Neuronal stem cell (in vitro differentiated cells): Measurements from ENCODE around the gene GRK1.
"Not testable (repeated sequence)": the region's sequence is repeated elsewhere in the genome, so short reads cannot be mapped to it uniquely, and the experiment has no call there.

ENCODE experiments used
- DNase-seq: peaks from one replicate; pipeline ENCODE4 v3.0.0-alpha.2; 2013; ENCODE audit warnings: low spot score
- H2AFZ ChIP-seq: one replicate; pipeline ENCODE4 v1.6.1; 2013; ENCODE audit warnings: mild to moderate bottlenecking, low read length, inconsistent platforms
- H2AK5ac ChIP-seq: 2 replicates; pipeline ENCODE4 v1.6.1; 2013; ENCODE audit warnings: low read depth, mild to moderate bottlenecking, inconsistent platforms, low read length, moderate library complexity, mixed read lengths
- H2BK120ac ChIP-seq: 2 replicates; pipeline ENCODE4 v1.6.1; 2013; ENCODE audit warnings: low read depth, mild to moderate bottlenecking, inconsistent platforms, low read length, moderate library complexity, mixed read lengths
- H2BK12ac ChIP-seq: one replicate; pipeline ENCODE4 v1.6.1; 2013; ENCODE audit warnings: low read length, inconsistent platforms
- H2BK15ac ChIP-seq: 2 replicates; pipeline ENCODE4 v1.6.1; 2013; ENCODE audit warnings: mild to moderate bottlenecking, low read length, inconsistent platforms, mixed read lengths
- H2BK5ac ChIP-seq: one replicate; pipeline ENCODE4 v1.6.1; 2013; ENCODE audit warnings: inconsistent platforms, mild to moderate bottlenecking, low read length, moderate library complexity
- H3K14ac ChIP-seq: one replicate; pipeline ENCODE4 v1.6.1; 2013; ENCODE audit warnings: low read length, inconsistent platforms
- H3K18ac ChIP-seq: 2 replicates; pipeline ENCODE4 v1.6.1; 2013; ENCODE audit warnings: low read length, inconsistent platforms
- H3K23ac ChIP-seq: 2 replicates; pipeline ENCODE4 v1.6.1; 2013; ENCODE audit warnings: low read depth, mild to moderate bottlenecking, mixed read lengths, low read length, inconsistent platforms; ENCODE audit not compliant: poor library complexity
- H3K27ac ChIP-seq: replicated peaks from 3 replicates; pipeline ENCODE4 v1.5.1; 2013; ENCODE audit warnings: low read length, inconsistent platforms
- H3K27me3 ChIP-seq, 3 experiments: 2 replicates each; pipeline ENCODE4 v1.6.1; 2013; ENCODE audit warnings: low read length in 3 of 3, mild to moderate bottlenecking in 2 of 3, inconsistent platforms in 1 of 3, low read depth in 1 of 3, mixed read lengths in 1 of 3, moderate library complexity in 1 of 3; ENCODE audit not compliant: control insufficient read depth in 3 of 3, insufficient read depth in 3 of 3
- H3K36me3 ChIP-seq, 2 donors: replicated peaks in 1 of 2; 2 replicates each; pipeline ENCODE4 v1.6.1; 2013; ENCODE audit warnings: low read length in 2 of 2; ENCODE audit not compliant: control insufficient read depth in 2 of 2, insufficient read depth in 2 of 2
- H3K4ac ChIP-seq: 2 replicates; pipeline ENCODE4 v1.6.1; 2013; ENCODE audit warnings: inconsistent platforms, mild to moderate bottlenecking, low read length, moderate library complexity
- H3K4me1 ChIP-seq, 2 donors: 1 replicate in 1 of 2; 2 replicates in 1 of 2; pipeline ENCODE4 v1.6.1; 2013; ENCODE audit warnings: low read length in 2 of 2, low read depth in 1 of 2; ENCODE audit not compliant: control insufficient read depth in 2 of 2, insufficient read depth in 1 of 2
- H3K4me2 ChIP-seq: one replicate; pipeline ENCODE4 v1.6.1; 2013; ENCODE audit warnings: mild to moderate bottlenecking, low read length, inconsistent platforms; ENCODE audit not compliant: insufficient read depth, poor library complexity, severe bottlenecking
- H3K4me3 ChIP-seq, 2 donors: 2 replicates each; pipeline ENCODE4 v1.5.1; 2013; ENCODE audit warnings: low read length in 2 of 2, mild to moderate bottlenecking in 2 of 2, inconsistent platforms in 1 of 2, moderate library complexity in 1 of 2
- H3K79me1 ChIP-seq: one replicate; pipeline ENCODE4 v1.6.1; 2013; ENCODE audit warnings: low read depth, mild to moderate bottlenecking, inconsistent platforms, low read length, moderate library complexity
- H3K9ac ChIP-seq: one replicate; pipeline ENCODE4 v1.6.1; 2013; ENCODE audit warnings: mild to moderate bottlenecking, low read depth, low read length, inconsistent platforms; ENCODE audit not compliant: poor library complexity
- H3K9me3 ChIP-seq, 2 donors: replicated peaks in 1 of 2; 2 replicates each; pipeline versions ENCODE3 to v1.6.1; 2013; ENCODE audit warnings: low read length in 2 of 2, mild to moderate bottlenecking in 2 of 2, inconsistent platforms in 1 of 2, low read depth in 1 of 2, mixed read lengths in 1 of 2, moderate library complexity in 1 of 2; ENCODE audit not compliant: control insufficient read depth in 2 of 2, insufficient read depth in 1 of 2
- H4K8ac ChIP-seq: one replicate; pipeline ENCODE4 v1.6.1; 2013; ENCODE audit warnings: low read depth, mild to moderate bottlenecking, inconsistent platforms, low read length, moderate library complexity
- H4K91ac ChIP-seq: one replicate; pipeline ENCODE4 v1.6.1; 2013; ENCODE audit warnings: low read length, low read depth, mild to moderate bottlenecking, inconsistent platforms; ENCODE audit not compliant: poor library complexity
- WGBS, 2 donors: extraction: QIAGEN DNeasy Blood & Tissue Kit; methylation state at CpG; one replicate each; pipeline ENCODE4 v1.1.7; 2013; ENCODE audit warnings: missing lambda C conversion rate in 2 of 2, mixed read lengths in 1 of 2; ENCODE audit not compliant: insufficient read length in 2 of 2, insufficient replicate concordance in 1 of 2; ENCODE audit errors: extremely low coverage in 2 of 2; 5-methylcytosine and 5-hydroxymethylcytosine counted together

The GRK1 gene

GRCh38 chr13:113621046-113621445, 46.0 kb upstream of the GRK1 start:
- H2BK12ac ChIP-seq, result no peak overlapping the region
- no peak overlapping the region for H4K91ac ChIP-seq
- no peak overlapping the region for H3K14ac ChIP-seq
- no peak for DNase-seq
- peaks cover 29% of the 10 kb centered on the region for H3K79me1 ChIP-seq
- no peak overlapping the region for H2AFZ ChIP-seq
- H3K4ac ChIP-seq, result no peak overlapping the region
- no peaks in the 10 kb centered on the region for H3K27me3 ChIP-seq
- peaks cover 24 to 77% of the 10 kb centered on the region in 2 donors for H3K36me3 ChIP-seq
- H3K4me1 ChIP-seq, result peaks cover 10 to 13% of the 10 kb centered on the region in 2 donors
- H4K8ac ChIP-seq, result no peak overlapping the region
- no peak overlapping the region for H2BK5ac ChIP-seq
- no CpG with 5 or more reads among the region's 15 CpGs for WGBS, 2 donors
- H3K9ac ChIP-seq, result no peak overlapping the region
- H3K27ac ChIP-seq, result no peak overlapping the region
- H3K4me3 ChIP-seq, result no peak overlapping the region
- H3K18ac ChIP-seq, result no peak overlapping the region
- no peak overlapping the region for H2BK120ac ChIP-seq
- no peak overlapping the region for H3K23ac ChIP-seq
- H2BK15ac ChIP-seq, result no peak overlapping the region
- no peak overlapping the region for H3K4me2 ChIP-seq
- H2AK5ac ChIP-seq, result no peak overlapping the region
- peaks cover 13 to 14% of the 10 kb centered on the region in 2 donors for H3K9me3 ChIP-seq

- H3K14ac ChIP-seq, H3K4me3 ChIP-seq, H3K23ac ChIP-seq, H4K91ac ChIP-seq, H3K4me2 ChIP-seq, H3K4ac ChIP-seq, H2BK12ac ChIP-seq, H3K18ac ChIP-seq, H2BK5ac ChIP-seq, DNase-seq, H3K27ac ChIP-seq, H3K9ac ChIP-seq, H2BK120ac ChIP-seq, H3K27me3 ChIP-seq, H4K8ac ChIP-seq, H3K4me1 ChIP-seq, H2AK5ac ChIP-seq, H2AFZ ChIP-seq, H2BK15ac ChIP-seq: not testable (repeated sequence)
- Histone ChIP-seq H3K79me1 (peaks cover 29% of the 10 kb centered on the region), H3K36me3 (peaks cover 24 to 81% of the 10 kb centered on the region in 2 donors), H3K9me3 (peaks cover 13 to 14% of the 10 kb centered on the region in 2 donors)
- no CpG with 5 or more reads among the region's 13 CpGs for WGBS, 2 donors
Observed at GRCh38 chr13:113621498-113621897, 45.5 kb upstream of the GRK1 start.

GRCh38 chr13:113621986-113622550, 45.0 kb upstream of the GRK1 start:
- WGBS, 2 donors, result no CpG with 5 or more reads among the region's 20 CpGs
- Histone ChIP-seq H3K36me3 (peaks cover 24 to 84% of the 10 kb centered on the region in 2 donors), H3K79me1 (peaks cover 29% of the 10 kb centered on the region), H3K9me3 (peaks cover 13 to 14% of the 10 kb centered on the region in 2 donors)
- H3K9ac ChIP-seq, DNase-seq, H3K27me3 ChIP-seq, H3K4me1 ChIP-seq, H2AK5ac ChIP-seq, H2BK12ac ChIP-seq, H3K4me3 ChIP-seq, H3K4ac ChIP-seq, H3K23ac ChIP-seq, H3K27ac ChIP-seq, H2BK5ac ChIP-seq, H3K14ac ChIP-seq, H3K18ac ChIP-seq, H4K8ac ChIP-seq, H2BK15ac ChIP-seq, H3K4me2 ChIP-seq, H4K91ac ChIP-seq, H2AFZ ChIP-seq, H2BK120ac ChIP-seq: not testable (repeated sequence)

- no peak overlapping the region for H2BK12ac ChIP-seq
- peak overlapping the region; percentile 60 for H3K9ac ChIP-seq
- no peak overlapping the region for H2AFZ ChIP-seq
- no peak overlapping the region for H2BK5ac ChIP-seq
- no peak overlapping the region for H3K27ac ChIP-seq
- no peak overlapping the region for H2BK120ac ChIP-seq
- H3K4me3 ChIP-seq, result peak overlapping the region in 1 of 2 donors; percentile 28
- no peak for DNase-seq
- H4K91ac ChIP-seq, result no peak overlapping the region
- no peak overlapping the region for H3K4me2 ChIP-seq
- H3K18ac ChIP-seq, result no peak overlapping the region
- WGBS, 2 donors, result no CpG with 5 or more reads among the region's 29 CpGs
- H4K8ac ChIP-seq, result no peak overlapping the region
- H2AK5ac ChIP-seq, result no peak overlapping the region
- no peaks in the 10 kb centered on the region for H3K27me3 ChIP-seq
- H3K23ac ChIP-seq, result no peak overlapping the region
- H3K4ac ChIP-seq, result no peak overlapping the region
- peaks cover 25 to 84% of the 10 kb centered on the region in 2 donors for H3K36me3 ChIP-seq
- H3K4me1 ChIP-seq, result no peaks in the 10 kb centered on the region
- H3K14ac ChIP-seq, result no peak overlapping the region
- no peak overlapping the region for H2BK15ac ChIP-seq
- peaks cover 13 to 14% of the 10 kb centered on the region in 2 donors for H3K9me3 ChIP-seq
- H3K79me1 ChIP-seq, result peaks cover 31% of the 10 kb centered on the region
Observed at GRCh38 chr13:113622791-113623490, 44.1 kb upstream of the GRK1 start.
